B cell (primary cell): ENCODE results near the gene DNAJC16. TPM values are rescaled to one million over a fixed set of nuclear protein-coding genes. Genes with fewer than 3 reads are reported as not detected.

Experiments
- ATAC-seq: fragments of 200-7000 bp; cut with Tn5 transposase; one replicate; pipeline ENCODE4 v1.10.0; 2021; ENCODE audit warnings: low read depth, mild to moderate bottlenecking, moderate number of reproducible peaks, moderate library complexity
- CTCF ChIA-PET: fragments of 350-600 bp; sonication (Branson Sonifier 250); formaldehyde crosslinking; loops from one replicate; lab custom pipeline; 2021; ENCODE audit warnings: antibody characterized with exemption, inconsistent platforms; lab: Charles Lee
- POLR2A ChIA-PET: fragments of 350-600 bp; sonication (Branson Sonifier 250); formaldehyde crosslinking; loops from one replicate; lab custom pipeline; 2021; ENCODE audit warnings: antibody characterized with exemption; lab: Charles Lee
- DNase-seq: peaks from one replicate; pipeline ENCODE4 v3.0.0; 2013
- H2AFZ ChIP-seq: 2 replicates; pipeline ENCODE4 v1.6.1; 2012; ENCODE audit warnings: mild to moderate bottlenecking, low read depth, low read length; ENCODE audit not compliant: insufficient read depth, poor library complexity, severe bottlenecking
- H3K27ac ChIP-seq, 2 donors: 1 replicate in 1 of 2; 2 replicates in 1 of 2; pipeline ENCODE4 v1.5.1; 2012 to 2013; ENCODE audit warnings: low read length in 2 of 2, mild to moderate bottlenecking in 2 of 2, moderate library complexity in 1 of 2
- H3K27me3 ChIP-seq, 4 experiments: fragments of 200-600 bp in 1 of 4; sonication (generic) in 1 of 4; replicated peaks in 1 of 4; 1 replicate in 2 of 4; 2 replicates in 2 of 4; pipeline versions ENCODE4 v1.6.1 to v1.7.0; 2013 to 2016; ENCODE audit warnings: low read length in 3 of 4, mild to moderate bottlenecking in 2 of 4, mixed read lengths in 1 of 4, moderate library complexity in 1 of 4; ENCODE audit not compliant: insufficient read depth in 4 of 4, control insufficient read depth in 3 of 4; ENCODE audit errors: control extremely low read depth in 1 of 4
- H3K36me3 ChIP-seq, 2 experiments: replicated peaks in 1 of 2; 1 replicate in 1 of 2; 2 replicates in 1 of 2; pipeline versions ENCODE4 v1.6.1 to v1.7.1; 2013; ENCODE audit warnings: low read length in 1 of 2; ENCODE audit not compliant: insufficient read depth in 2 of 2, control insufficient read depth in 1 of 2; ENCODE audit errors: control extremely low read depth in 1 of 2, extremely low read depth in 1 of 2
- H3K4me1 ChIP-seq, 2 donors: fragments of 200-600 bp in 1 of 2; sonication (generic) in 1 of 2; 1 replicate in 1 of 2; 2 replicates in 1 of 2; pipeline versions ENCODE4 v1.5.1 to v1.6.1; 2013 to 2017; ENCODE audit warnings: low read length in 2 of 2; ENCODE audit not compliant: control insufficient read depth in 2 of 2, insufficient read depth in 2 of 2
- H3K4me2 ChIP-seq: replicated peaks from 2 replicates; pipeline ENCODE3; 2012; ENCODE audit warnings: mild to moderate bottlenecking, low read depth, low read length; ENCODE audit not compliant: poor library complexity, severe bottlenecking
- H3K4me3 ChIP-seq, 5 experiments: fragments of 200-600 bp in 1 of 5; sonication (generic) in 1 of 5; 1 replicate in 3 of 5; 2 replicates in 2 of 5; pipeline versions ENCODE4 v1.5.1 to v1.7.0; 2011 to 2016; ENCODE audit warnings: low read length in 4 of 5, mild to moderate bottlenecking in 4 of 5, low read depth in 2 of 5, control low read depth in 1 of 5, moderate library complexity in 1 of 5; ENCODE audit not compliant: insufficient read depth in 1 of 5; ENCODE audit errors: control extremely low read depth in 1 of 5, extremely low read depth in 1 of 5
- H3K79me2 ChIP-seq: fragments of 200-600 bp; sonication (generic); one replicate; pipeline ENCODE4 v1.6.0; 2016; ENCODE audit warnings: low read length; ENCODE audit not compliant: control insufficient read depth, insufficient read depth
- H3K9ac ChIP-seq: fragments of 200-600 bp; sonication (generic); 2 replicates; pipeline ENCODE4 v1.6.1; 2017; ENCODE audit warnings: mild to moderate bottlenecking, low read length, moderate library complexity
- H3K9me3 ChIP-seq, 3 donors: one replicate each; pipeline versions ENCODE4 v1.6.1 to v1.7.1; 2013; ENCODE audit warnings: low read length in 2 of 3; ENCODE audit not compliant: control insufficient read depth in 2 of 3, insufficient read depth in 1 of 3; ENCODE audit errors: control extremely low read depth in 1 of 3
- H4K20me1 ChIP-seq: 2 replicates; pipeline ENCODE4 v1.6.0; 2012; ENCODE audit warnings: mild to moderate bottlenecking, low read length; ENCODE audit not compliant: insufficient read depth, control insufficient read depth, poor library complexity, severe bottlenecking
- H3K27ac Mint-ChIP-seq: one replicate; pipeline ENCODE4 v1.8.0; 2021; ENCODE audit warnings: mixed read lengths
- H3K27me3 Mint-ChIP-seq: one replicate; pipeline ENCODE4 v1.8.0; 2021; ENCODE audit warnings: mixed read lengths
- H3K4me1 Mint-ChIP-seq: one replicate; pipeline ENCODE4 v1.8.0; 2021; ENCODE audit warnings: mixed read lengths
- H3K4me3 Mint-ChIP-seq: one replicate; pipeline ENCODE4 v1.8.0; 2021; ENCODE audit warnings: mixed read lengths
- H3K9me3 Mint-ChIP-seq: one replicate; pipeline ENCODE4 v1.8.0; 2022; ENCODE audit warnings: mixed read lengths; ENCODE audit not compliant: insufficient read depth
- EZH2 ChIP-seq: IDR thresholded peaks from 2 replicates; pipeline ENCODE4 v1.6.1; 2012; ENCODE audit warnings: borderline replicate concordance, low read depth, mild to moderate bottlenecking, moderate library complexity, low read length; ENCODE audit not compliant: insufficient read depth, poor library complexity, severe bottlenecking
- WGBS: methylation state at CpG from one replicate; pipeline ENCODE4 v1.1.5; 2013; ENCODE audit warnings: missing lambda C conversion rate; ENCODE audit not compliant: insufficient coverage; 5-methylcytosine and 5-hydroxymethylcytosine counted together
- intact Hi-C: fragments of 100-400 bp; cut with micrococcal nuclease; formaldehyde crosslinking; loops from one replicate; pipeline ENCODE4 v1.10.0; 2022
- polyA plus RNA-seq: library from polyadenylated mRNA; depleted of rRNA; stranded (reverse); fragments of >200 nt; gene quantifications from 2 replicates; pipeline ENCODE4 v1.2.3, GENCODE V29; 2012
- total RNA-seq, 2 donors: library from RNA; stranded (reverse); fragments of 120-200 nt in 1 of 2; gene quantifications; 1 replicate in 1 of 2; 2 replicates in 1 of 2; pipeline versions ENCODE4 v1.2.3 to v1.2.4, GENCODE V29; 2013 to 2022
- TF ChIP-seq, protein P1 (sequence below): fragments of 200-600 bp; IDR thresholded peaks from one replicate; pipeline ENCODE4 v1.8.0; 2022; ENCODE audit warnings: antibody characterized with exemption, mild to moderate bottlenecking

DNAJC16 gene
- total and polyA plus RNA-seq, 2 donors (not counting 1 experiment from before 2014, with no cell fraction given) = 16.9 to 47.1 TPM

- H3K27ac ChIP-seq = no peak overlapping the region
- H3K4me1 ChIP-seq = no peaks in the 10 kb centered on the region
- H3K9me3 Mint-ChIP-seq = no peaks in the 10 kb centered on the region
- DNase-seq (no peak), ATAC-seq (no peak)
- intact Hi-C loops = no loop called here
- CTCF ChIA-PET = no interaction called here
- POLR2A ChIA-PET = no interaction called here
- H3K4me1 Mint-ChIP-seq = peaks cover 2% of the 10 kb centered on the region
- H3K79me2 ChIP-seq = peaks cover 17% of the 10 kb centered on the region
- H3K4me3 Mint-ChIP-seq = no peak overlapping the region
- H3K27me3 ChIP-seq = no peaks in the 10 kb centered on the region
- no peaks in the 10 kb centered on the region for H3K9me3 ChIP-seq
- TF ChIP-seq, protein P1, sequence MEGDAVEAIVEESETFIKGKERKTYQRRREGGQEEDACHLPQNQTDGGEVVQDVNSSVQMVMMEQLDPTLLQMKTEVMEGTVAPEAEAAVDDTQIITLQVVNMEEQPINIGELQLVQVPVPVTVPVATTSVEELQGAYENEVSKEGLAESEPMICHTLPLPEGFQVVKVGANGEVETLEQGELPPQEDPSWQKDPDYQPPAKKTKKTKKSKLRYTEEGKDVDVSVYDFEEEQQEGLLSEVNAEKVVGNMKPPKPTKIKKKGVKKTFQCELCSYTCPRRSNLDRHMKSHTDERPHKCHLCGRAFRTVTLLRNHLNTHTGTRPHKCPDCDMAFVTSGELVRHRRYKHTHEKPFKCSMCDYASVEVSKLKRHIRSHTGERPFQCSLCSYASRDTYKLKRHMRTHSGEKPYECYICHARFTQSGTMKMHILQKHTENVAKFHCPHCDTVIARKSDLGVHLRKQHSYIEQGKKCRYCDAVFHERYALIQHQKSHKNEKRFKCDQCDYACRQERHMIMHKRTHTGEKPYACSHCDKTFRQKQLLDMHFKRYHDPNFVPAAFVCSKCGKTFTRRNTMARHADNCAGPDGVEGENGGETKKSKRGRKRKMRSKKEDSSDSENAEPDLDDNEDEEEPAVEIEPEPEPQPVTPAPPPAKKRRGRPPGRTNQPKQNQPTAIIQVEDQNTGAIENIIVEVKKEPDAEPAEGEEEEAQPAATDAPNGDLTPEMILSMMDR = no peak
- TF ChIP-seq EZH2 = no peak
- no peak overlapping the region for H3K9ac ChIP-seq
- no peak overlapping the region for H3K27ac Mint-ChIP-seq
- H3K36me3 ChIP-seq = peaks cover under 1 to 72% of the 10 kb centered on the region in 2 experiments
- H4K20me1 ChIP-seq = peaks cover 10% of the 10 kb centered on the region
- no peak overlapping the region for H3K4me3 ChIP-seq
- no peak overlapping the region for H2AFZ ChIP-seq
- no peak overlapping the region for H3K4me2 ChIP-seq
- 100% methylated on average over 4 of the region's 7 CpGs for WGBS
- no peaks in the 10 kb centered on the region for H3K27me3 Mint-ChIP-seq
Observed at GRCh38 chr1:15542388-15543250, 16.0 kb downstream of the DNAJC16 start.

- Histone ChIP-seq H3K79me2 (peaks cover 14% of the 10 kb centered on the region), H3K4me2 (no peak overlapping the region), H3K4me1 (no peaks in the 10 kb centered on the region), H3K27me3 (no peaks in the 10 kb centered on the region), H3K36me3 (peaks cover 2 to 74% of the 10 kb centered on the region in 2 experiments), H2AFZ (no peak overlapping the region), H4K20me1 (peaks cover 10% of the 10 kb centered on the region), H3K9me3 (no peaks in the 10 kb centered on the region), H3K4me3 (no peak overlapping the region), H3K27ac (no peak overlapping the region), H3K9ac (no peak overlapping the region)
- H3K9me3 Mint-ChIP-seq = no peaks in the 10 kb centered on the region
- ChIA-PET POLR2A (no interaction called here), CTCF (no interaction called here)
- ATAC-seq (no peak), DNase-seq (no peak)
- H3K4me1 Mint-ChIP-seq = peaks cover 2% of the 10 kb centered on the region
- H3K4me3 Mint-ChIP-seq = no peak overlapping the region
- H3K27ac Mint-ChIP-seq = no peak overlapping the region
- intact Hi-C loops = no loop called here
- no peaks in the 10 kb centered on the region for H3K27me3 Mint-ChIP-seq
- no peak for TF ChIP-seq EZH2
- TF ChIP-seq, protein P1 = no peak
- WGBS = 100% methylated on average over 5 of the region's 5 CpGs
Observed at GRCh38 chr1:15543251-15543588, 16.6 kb downstream of the DNAJC16 start.
